Stimulated activated CD4-positive, alpha-beta T cell treated with anti-CD3 and anti-CD28 coated beads, TNF-alpha, amount 100 ng/mL, for 1 hour (primary cell): ENCODE measurements around the gene LDLRAD4.

Experiments used
- DNase-seq, 3 donors: peaks; one replicate each; pipeline ENCODE4 v3.0.0-alpha.2; 2020; ENCODE audit warnings: low read depth in 3 of 3, low spot score in 1 of 3

Gene LDLRAD4

GRCh38 chr18:13218368-13218991 is at the start of gene LDLRAD4:
LDLRAD4 (plus strand) TSS chr18:13218760.
- DNase-seq = peak in 1 of 3 donors; percentile 30

DNA sequence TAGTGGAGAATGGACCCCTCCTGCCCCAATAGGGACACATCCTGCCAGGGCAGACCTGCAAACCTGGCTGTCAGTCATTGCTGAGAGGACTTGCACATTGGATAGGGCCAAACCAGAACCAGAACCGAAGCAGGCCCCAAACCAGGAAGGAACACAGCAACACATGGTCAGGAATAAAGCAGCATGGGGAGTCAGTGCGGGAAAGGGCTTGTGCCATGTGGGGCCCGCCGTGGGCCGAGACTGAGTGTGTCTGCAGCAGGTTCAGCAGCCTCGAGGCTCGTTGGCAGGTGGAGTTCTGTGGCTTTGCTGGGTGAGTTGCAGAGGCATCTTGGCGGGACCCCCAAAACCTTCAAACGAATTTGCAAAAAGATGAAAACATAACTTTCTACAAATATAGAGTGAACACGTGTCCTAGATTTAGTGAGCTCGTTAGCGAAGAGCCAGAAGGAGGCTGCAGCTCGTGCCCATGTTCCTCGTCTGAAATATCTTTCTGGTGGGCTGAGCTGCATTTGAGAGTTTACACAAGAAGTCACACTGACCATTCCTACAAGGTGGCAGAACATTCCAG is 44.9 kb upstream of the LDLRAD4 start:
- no peak for DNase-seq

GRCh38 chr18:13175266-13175665 is 43.3 kb upstream of the LDLRAD4 start:
- no peak for DNase-seq

DNA sequence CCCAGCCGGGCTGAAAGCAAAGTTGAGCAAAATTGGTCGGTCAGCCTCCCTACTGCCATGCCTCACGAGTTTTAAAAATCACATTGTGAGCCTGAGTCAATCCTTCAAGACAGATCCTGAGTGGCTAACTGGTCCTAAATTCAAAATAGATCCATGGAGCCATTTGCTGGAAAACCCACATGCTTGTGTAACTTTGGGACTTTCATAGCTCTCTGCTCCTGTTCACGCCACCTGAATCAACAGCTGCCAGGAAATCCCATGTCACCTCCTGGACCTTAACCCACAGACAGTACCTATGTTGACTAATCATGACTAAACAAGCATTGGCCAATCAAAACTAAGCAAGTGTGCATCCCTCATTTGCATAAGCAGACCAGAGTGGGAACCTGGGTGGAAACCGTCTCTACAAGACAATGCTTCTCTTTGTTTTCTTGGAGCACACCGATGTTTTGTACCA is 42.8 kb upstream of the LDLRAD4 start:
- no peak for DNase-seq

- no peak for DNase-seq
These were observed 41.7 kb upstream of the LDLRAD4 start for GRCh38 chr18:13176847-13177246.

- no peak for DNase-seq
These were observed 40.4 kb upstream of the LDLRAD4 start for GRCh38 chr18:13178197-13178596.

DNA sequence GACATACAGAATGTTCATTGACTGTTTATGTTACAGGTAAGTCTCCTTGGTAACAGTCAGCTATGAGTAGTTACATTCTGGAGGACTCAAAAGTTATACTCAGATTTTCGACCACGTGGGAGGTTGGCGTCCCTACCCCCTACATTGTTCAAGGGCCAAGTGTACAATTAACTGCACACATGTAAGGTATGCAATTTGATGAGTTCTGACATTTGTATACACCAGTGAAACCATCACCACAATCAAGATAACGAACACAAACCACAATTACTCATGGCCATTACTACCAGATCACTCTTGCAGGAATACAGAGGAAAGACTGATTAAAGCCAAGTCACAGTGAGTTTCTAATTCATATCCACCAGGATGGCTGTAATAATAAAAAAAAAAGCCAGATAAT is 39.6 kb upstream of the LDLRAD4 start:
- DNase-seq = no peak

- no peak for DNase-seq
These were observed 38.9 kb upstream of the LDLRAD4 start for GRCh38 chr18:13179566-13180113.

GRCh38 chr18:13180614-13181375 is 37.8 kb upstream of the LDLRAD4 start:
- DNase-seq = no peak

- DNase-seq = no peak
These were observed 36.8 kb upstream of the LDLRAD4 start for GRCh38 chr18:13181765-13182164.

GRCh38 chr18:13183359-13183758 is 35.2 kb upstream of the LDLRAD4 start:
- no peak for DNase-seq

GRCh38 chr18:13183790-13184189 is 34.8 kb upstream of the LDLRAD4 start:
- no peak for DNase-seq

- DNase-seq = no peak
These were observed 34.2 kb upstream of the LDLRAD4 start for GRCh38 chr18:13184396-13184795.

DNA sequence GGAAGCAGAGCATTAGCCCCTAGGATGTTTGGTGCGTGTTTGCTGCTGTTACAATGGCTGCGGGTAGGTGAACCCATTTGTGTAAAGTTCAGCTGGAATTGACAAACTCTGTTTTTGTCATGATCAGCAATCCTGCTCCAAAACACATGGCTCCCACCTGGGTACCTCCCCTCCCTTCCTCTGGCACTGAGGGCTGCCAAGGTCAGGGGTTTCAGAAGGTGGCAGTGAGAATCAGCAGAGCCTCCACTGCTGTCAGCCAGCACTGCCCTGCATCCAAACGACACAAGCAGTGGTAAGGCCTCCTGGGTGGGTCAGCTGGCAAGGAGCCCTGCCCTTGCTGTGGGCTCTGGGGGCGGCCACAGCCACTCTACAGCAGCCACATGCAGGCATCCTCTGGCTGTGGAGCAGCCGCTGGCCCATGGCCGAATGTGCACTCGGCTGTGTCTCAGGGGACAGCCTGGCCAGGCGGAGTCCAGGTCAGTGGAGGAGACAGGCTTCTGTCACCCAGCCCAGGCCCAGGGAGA is 32.8 kb upstream of the LDLRAD4 start:
- no peak for DNase-seq

DNA sequence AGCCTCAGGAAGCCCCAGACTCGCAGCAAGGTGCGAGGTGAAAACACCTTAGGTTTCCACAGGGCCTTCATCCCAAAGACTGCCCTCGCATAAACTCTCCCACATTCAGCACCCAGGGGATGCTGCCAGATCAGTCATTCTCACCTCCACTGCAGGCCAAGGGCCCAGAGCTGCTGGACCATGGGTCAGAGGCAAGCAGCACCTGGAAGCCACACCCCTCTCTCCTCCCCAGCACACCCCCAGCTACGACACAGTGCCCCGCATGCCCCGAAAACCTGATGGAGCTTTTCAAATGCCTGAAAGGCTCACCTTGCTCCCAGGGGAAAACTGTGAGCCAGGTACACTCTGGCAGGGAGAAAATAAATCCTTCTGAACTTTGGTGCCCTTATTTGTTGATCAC is 31.9 kb upstream of the LDLRAD4 start:
- DNase-seq = no peak

DNA sequence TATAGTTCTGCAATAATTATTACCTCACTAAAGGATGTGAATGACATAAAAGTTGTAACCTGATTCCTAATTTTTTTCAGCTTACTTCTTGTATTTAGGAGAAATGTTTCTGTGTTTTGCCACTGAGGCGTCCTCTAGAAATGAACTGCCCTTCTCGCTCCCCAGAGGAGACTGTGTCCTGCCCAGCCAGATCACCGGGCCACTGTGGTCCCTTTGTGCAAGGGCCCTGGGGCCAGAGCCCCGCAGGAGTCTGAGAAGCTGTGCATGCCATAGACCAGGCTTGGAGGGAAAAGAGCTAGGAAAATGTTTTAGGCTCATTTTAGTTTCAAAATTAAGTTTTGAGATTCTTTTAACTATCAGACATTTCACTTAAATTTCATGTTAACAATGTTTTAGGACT is 31.1 kb upstream of the LDLRAD4 start:
- no peak for DNase-seq

GRCh38 chr18:13191031-13191430 is 27.5 kb upstream of the LDLRAD4 start:
- no peak for DNase-seq

GRCh38 chr18:13191779-13192178 is 26.8 kb upstream of the LDLRAD4 start:
- no peak for DNase-seq

DNA sequence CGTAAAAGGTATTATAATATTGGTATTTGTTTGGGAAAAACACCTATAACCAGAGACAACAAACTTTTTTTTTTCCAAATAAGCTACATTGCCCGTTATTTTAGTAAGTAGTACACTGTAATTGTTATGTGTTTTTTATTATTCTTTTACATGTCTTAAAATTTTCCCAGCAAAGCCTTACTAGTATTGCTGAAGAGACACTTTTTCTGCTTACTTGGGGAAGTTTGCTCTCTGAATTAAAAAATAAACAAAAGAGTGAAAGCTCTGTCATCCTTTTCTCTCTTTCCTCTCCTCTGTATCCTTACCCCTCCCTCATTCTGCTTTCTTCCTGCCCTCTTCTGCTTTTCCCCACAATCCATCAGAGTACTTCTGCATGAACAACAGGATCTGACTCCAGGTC is 25.6 kb upstream of the LDLRAD4 start:
- no peak for DNase-seq

DNA sequence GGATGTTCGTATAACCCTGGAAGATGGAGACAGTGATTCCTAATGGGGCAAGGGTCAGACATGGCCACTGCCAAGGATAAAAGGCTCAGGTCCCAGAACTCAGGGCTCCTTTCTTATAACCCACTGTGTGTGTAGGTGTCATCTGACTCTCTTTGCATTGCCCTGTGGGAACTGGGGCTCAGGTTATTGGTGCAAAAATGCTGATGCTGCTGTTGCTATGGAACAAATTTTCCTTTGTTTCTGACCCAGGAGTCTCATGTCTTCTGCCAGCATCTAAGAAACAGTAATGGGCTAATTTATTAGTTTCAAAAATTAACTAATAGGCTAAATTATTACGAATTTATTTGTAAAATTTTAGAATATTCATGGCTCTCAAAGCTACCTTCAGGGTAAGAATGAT is 24.3 kb upstream of the LDLRAD4 start:
- no peak for DNase-seq

- no peak for DNase-seq
These were observed 19.9 kb upstream of the LDLRAD4 start for GRCh38 chr18:13198701-13199100.

DNA sequence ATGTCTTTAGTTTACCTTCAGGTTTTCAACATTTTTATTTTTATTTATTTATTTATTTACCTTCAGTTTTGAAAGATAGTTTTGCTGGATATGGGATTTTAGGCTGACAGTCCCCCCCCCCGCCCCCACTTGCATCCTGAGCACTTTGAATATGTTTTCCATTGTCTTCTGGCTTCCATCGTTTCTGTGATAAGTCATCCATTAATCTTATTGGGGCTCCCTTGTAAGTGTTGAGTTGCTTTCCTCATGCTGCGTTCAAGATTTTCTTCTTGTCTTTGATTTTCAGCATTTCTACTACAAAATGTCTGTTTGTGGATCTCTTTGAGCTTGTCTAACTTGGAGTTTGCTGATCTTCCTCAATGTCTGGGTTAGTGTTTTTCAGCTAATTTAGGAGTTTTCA is 19.4 kb upstream of the LDLRAD4 start:
- no peak for DNase-seq
